GM12878 (cell line): ENCODE data around the gene CSMD2.

Experiments
- ESRRA ChIP-seq: IDR thresholded peaks from 2 replicates; pipeline ENCODE4 v1.6.1; 2012; ENCODE audit warnings: mild to moderate bottlenecking, low read length, improper control_type of control experiment
- EZH2 ChIP-seq: IDR thresholded peaks from 2 replicates; pipeline ENCODE4 v1.6.1; 2012; ENCODE audit warnings: low read depth, mild to moderate bottlenecking, control low read depth, inconsistent platforms, low read length, borderline replicate concordance; ENCODE audit not compliant: control insufficient read depth
- FOXM1 ChIP-seq: IDR thresholded peaks from 2 replicates; pipeline ENCODE4 v1.6.1; 2012; ENCODE audit warnings: low read depth, mild to moderate bottlenecking, inconsistent platforms, low read length, moderate library complexity
- POLR2AphosphoS5 ChIP-seq: IDR thresholded peaks from 2 replicates; pipeline ENCODE4 v1.6.1; 2011; ENCODE audit warnings: mild to moderate bottlenecking, low read length, inconsistent platforms
- SP1 ChIP-seq: IDR thresholded peaks from one replicate; pipeline ENCODE4 v1.6.1; 2011; ENCODE audit warnings: low read depth, low read length
- SREBF1 ChIP-seq: IDR thresholded peaks from 2 replicates; pipeline ENCODE4 v1.6.1; 2012; ENCODE audit warnings: mild to moderate bottlenecking, low read length
- SUZ12 ChIP-seq: fragments of 200-600 bp; sonication (generic); IDR thresholded peaks from one replicate; pipeline ENCODE4 v1.6.1; 2018; ENCODE audit warnings: antibody characterized with exemption, mild to moderate bottlenecking; ENCODE audit not compliant: unreplicated experiment
- TCF3 ChIP-seq: IDR thresholded peaks from 2 replicates; pipeline ENCODE4 v1.6.1; 2012; ENCODE audit warnings: low read depth, mild to moderate bottlenecking, low read length, borderline replicate concordance; ENCODE audit not compliant: insufficient read depth
- TCF7 ChIP-seq: IDR thresholded peaks from 2 replicates; pipeline ENCODE4 v1.6.1; 2014; ENCODE audit warnings: antibody characterized with exemption, borderline replicate concordance
- ZZZ3 ChIP-seq: IDR thresholded peaks from 2 replicates; pipeline ENCODE4 v1.6.1; 2011; ENCODE audit warnings: low read depth; ENCODE audit not compliant: control insufficient read depth, insufficient read length
- TF ChIP-seq, protein P1 (sequence below), 3 experiments: IDR thresholded peaks in 2 of 3; conservative IDR thresholded peaks in 1 of 3; 2 replicates each; pipeline ENCODE4 v1.5.1; 2011; ENCODE audit warnings: low read depth in 3 of 3, low read length in 3 of 3, mild to moderate bottlenecking in 3 of 3, control low read depth in 2 of 3, moderate library complexity in 2 of 3, inconsistent platforms in 1 of 3, mixed read lengths in 1 of 3; ENCODE audit not compliant: control insufficient read depth in 2 of 3, insufficient read depth in 1 of 3; ENCODE audit errors: extremely low read depth in 1 of 3
- TF ChIP-seq, protein P2 (sequence below): IDR thresholded peaks from 2 replicates; pipeline ENCODE4 v1.6.1; 2012; ENCODE audit warnings: low read length, inconsistent platforms

DNA sequence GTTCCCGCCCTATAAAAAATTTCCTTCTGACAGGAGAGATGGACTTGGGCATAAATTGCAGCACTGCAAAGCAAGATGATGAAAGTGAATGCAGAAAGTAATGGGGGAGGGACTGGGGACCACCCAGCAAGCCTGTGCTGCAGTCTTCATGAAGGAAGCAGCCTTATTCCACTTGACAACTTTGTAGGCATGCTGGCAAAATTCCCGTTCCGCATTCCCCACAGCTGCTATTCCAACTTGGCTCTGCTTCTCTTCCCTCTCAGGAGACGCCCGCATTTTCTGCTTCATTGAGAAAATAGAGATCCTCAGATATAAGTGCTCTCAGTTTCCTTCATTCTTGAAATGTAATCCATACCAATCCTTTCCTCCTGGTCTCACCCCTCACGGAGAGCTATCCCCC, 298.7 kb downstream of the CSMD2 start:
- TF ChIP-seq, protein P1, sequence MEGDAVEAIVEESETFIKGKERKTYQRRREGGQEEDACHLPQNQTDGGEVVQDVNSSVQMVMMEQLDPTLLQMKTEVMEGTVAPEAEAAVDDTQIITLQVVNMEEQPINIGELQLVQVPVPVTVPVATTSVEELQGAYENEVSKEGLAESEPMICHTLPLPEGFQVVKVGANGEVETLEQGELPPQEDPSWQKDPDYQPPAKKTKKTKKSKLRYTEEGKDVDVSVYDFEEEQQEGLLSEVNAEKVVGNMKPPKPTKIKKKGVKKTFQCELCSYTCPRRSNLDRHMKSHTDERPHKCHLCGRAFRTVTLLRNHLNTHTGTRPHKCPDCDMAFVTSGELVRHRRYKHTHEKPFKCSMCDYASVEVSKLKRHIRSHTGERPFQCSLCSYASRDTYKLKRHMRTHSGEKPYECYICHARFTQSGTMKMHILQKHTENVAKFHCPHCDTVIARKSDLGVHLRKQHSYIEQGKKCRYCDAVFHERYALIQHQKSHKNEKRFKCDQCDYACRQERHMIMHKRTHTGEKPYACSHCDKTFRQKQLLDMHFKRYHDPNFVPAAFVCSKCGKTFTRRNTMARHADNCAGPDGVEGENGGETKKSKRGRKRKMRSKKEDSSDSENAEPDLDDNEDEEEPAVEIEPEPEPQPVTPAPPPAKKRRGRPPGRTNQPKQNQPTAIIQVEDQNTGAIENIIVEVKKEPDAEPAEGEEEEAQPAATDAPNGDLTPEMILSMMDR (IDR thresholded peaks at IDR 0.05 in 2 of 3, conservative IDR thresholded peaks at IDR 0.05 in 1 of 3; ENCODE audit: control insufficient read depth in 2 of 3, extremely low read depth in 1 of 3, insufficient read depth in 1 of 3, low read depth in 3 of 3, low read length in 3 of 3), result no peak
- no peak for TF ChIP-seq SUZ12
- TF ChIP-seq SP1, result no peak
- no peak for TF ChIP-seq TCF7
- no peak for TF ChIP-seq ESRRA
- TF ChIP-seq EZH2, result no peak
- TF ChIP-seq FOXM1, result no peak
- no peak for TF ChIP-seq POLR2AphosphoS5
- TF ChIP-seq SREBF1, result no peak
- TF ChIP-seq, protein P2, sequence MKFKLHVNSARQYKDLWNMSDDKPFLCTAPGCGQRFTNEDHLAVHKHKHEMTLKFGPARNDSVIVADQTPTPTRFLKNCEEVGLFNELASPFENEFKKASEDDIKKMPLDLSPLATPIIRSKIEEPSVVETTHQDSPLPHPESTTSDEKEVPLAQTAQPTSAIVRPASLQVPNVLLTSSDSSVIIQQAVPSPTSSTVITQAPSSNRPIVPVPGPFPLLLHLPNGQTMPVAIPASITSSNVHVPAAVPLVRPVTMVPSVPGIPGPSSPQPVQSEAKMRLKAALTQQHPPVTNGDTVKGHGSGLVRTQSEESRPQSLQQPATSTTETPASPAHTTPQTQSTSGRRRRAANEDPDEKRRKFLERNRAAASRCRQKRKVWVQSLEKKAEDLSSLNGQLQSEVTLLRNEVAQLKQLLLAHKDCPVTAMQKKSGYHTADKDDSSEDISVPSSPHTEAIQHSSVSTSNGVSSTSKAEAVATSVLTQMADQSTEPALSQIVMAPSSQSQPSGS, result no peak
- TF ChIP-seq ZZZ3, result no peak
- TF ChIP-seq TCF3, result no peak
